HEK293T (cell line): ENCODE results near the gene CATSPER4.

Experiments used
- ELF4 ChIP-seq: fragments of 450-650 bp; IDR thresholded peaks from 2 replicates; pipeline ENCODE4 v1.6.1; 2017; ENCODE audit warnings: antibody characterized with exemption
- FOXK2 ChIP-seq: fragments of 450-650 bp; IDR thresholded peaks from 2 replicates; pipeline ENCODE4 v1.6.1; 2016; ENCODE audit warnings: mild to moderate bottlenecking
- FOXM1 ChIP-seq: fragments of 450-650 bp; IDR thresholded peaks from 2 replicates; pipeline ENCODE4 v1.6.1; 2017; ENCODE audit warnings: mild to moderate bottlenecking, borderline replicate concordance
- LEF1 ChIP-seq: fragments of 450-650 bp; IDR thresholded peaks from 2 replicates; pipeline ENCODE4 v1.6.1; 2017; ENCODE audit warnings: mild to moderate bottlenecking, borderline replicate concordance
- NFRKB ChIP-seq: fragments of 450-650 bp; IDR thresholded peaks from 2 replicates; pipeline ENCODE4 v1.6.1; 2016; ENCODE audit warnings: mild to moderate bottlenecking, moderate library complexity
- SP1 ChIP-seq: fragments of 450-650 bp; IDR thresholded peaks from 2 replicates; pipeline ENCODE4 v1.6.1; 2017
- SUZ12 ChIP-seq: fragments of 450-650 bp; IDR thresholded peaks from 2 replicates; pipeline ENCODE4 v1.6.1; 2016; ENCODE audit warnings: mild to moderate bottlenecking

DNA sequence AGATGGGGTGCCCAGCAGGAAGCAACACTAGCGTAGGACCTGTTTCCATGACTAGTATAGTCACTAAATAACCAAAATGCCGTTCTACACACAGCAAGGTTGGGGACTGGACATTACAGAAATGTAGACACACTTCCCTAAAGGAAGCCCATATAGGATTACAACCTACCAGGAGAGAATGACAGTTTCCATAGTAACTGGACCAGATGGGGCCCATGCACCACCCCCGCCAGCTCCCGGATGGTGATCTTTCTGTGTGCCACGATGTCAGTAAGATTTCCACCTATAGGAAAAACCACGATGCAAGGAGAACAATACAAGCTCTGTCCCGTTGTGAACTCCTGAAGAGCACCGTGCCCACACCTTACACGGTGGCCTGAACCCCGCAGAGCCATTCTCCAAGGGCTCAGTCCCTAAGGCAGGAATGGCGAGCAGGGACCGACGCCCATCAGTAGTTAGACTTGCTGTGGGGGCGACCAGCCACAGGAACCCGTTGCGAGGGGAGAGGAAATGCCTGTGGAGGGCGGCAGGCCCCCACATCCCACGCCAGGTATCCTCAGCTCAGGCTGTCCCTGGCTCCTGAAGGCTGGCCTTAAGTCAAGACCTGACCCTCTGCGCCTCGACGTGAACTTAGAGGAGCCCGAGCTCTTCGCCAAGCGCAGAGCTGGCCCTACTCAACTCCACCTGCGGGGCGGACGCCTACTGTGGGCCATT lies 30.0 kb downstream of the CATSPER4 start:
- TF ChIP-seq NFRKB (no peak), FOXM1 (no peak), SP1 (no peak), SUZ12 (no peak), LEF1 (no peak), FOXK2 (no peak), ELF4 (no peak)
